GM19035 (cell line): ENCODE results near the gene HNF1B.

ENCODE experiments used
- ATAC-seq: cut with Tn5 transposase; IDR thresholded peaks from one replicate; pipeline ENCODE4 v1.9.1; 2021; ENCODE audit not compliant: unreplicated experiment

HNF1B gene

DNA sequence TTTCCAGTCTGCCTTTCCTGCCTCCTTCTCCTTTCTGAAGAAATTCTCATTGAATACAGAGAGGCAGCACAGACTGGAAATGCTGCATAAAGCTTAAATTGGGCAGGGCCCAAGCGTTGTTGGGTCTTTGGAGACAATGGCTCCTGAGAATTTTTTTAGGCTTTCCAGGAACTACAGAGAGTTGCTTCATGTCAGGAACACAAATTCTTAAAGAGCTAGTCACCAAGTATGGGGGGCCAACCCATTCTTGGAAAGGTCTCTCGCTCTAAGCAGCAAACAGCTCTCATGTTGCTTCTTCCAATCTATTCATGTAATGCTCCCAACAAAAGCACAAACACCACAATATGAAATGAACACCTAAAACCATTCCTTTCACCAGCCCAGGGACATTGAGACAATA, 6.9 kb downstream of the HNF1B start:
- ATAC-seq = no peak

DNA sequence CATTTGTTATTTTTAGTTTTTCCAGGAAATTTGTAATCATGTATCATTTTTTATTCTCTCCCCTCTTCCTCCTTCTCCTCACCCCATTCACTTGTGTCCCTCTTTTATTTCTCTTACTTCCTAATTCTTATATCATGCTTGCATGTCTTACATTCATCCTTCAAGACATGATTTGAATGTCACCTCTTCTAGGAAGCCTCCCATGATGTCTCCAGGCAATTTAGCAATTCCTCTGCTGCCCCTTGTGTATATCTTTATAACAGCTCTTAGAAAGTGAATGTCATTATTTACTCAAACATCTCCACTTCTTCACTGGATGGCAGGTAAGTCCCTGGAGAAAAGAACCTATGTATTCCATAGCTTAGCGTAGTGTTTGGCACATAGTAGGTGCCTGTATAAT, 7.8 kb downstream of the HNF1B start:
- ATAC-seq = no peak

DNA sequence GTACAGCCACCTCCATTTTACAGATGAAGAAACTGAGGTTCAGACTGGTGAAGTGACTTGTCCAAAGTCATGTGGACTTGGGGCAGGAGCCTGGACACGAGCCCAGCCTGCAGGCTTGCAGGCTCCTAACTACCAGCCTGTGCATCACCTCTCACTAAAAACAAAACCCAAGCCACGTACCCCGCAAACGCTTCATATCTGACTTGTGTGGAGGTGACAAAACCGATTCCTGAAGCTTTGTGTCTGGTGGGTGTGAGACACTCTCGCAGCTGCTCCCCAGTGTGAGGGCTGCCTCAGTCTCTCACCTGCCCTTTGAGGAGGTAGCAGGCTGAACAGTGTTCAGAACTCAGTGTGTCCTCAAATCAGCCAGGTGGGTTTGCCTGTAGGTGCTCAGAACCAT, 8.4 kb downstream of the HNF1B start:
- ATAC-seq = no peak

- no peak for ATAC-seq
Observed at GRCh38 chr17:37735165-37735564, 9.7 kb downstream of the HNF1B start.

GRCh38 chr17:37732316-37732715, 12.5 kb downstream of the HNF1B start:
- ATAC-seq = no peak

GRCh38 chr17:37731056-37731455, 13.8 kb downstream of the HNF1B start:
- ATAC-seq = no peak

DNA sequence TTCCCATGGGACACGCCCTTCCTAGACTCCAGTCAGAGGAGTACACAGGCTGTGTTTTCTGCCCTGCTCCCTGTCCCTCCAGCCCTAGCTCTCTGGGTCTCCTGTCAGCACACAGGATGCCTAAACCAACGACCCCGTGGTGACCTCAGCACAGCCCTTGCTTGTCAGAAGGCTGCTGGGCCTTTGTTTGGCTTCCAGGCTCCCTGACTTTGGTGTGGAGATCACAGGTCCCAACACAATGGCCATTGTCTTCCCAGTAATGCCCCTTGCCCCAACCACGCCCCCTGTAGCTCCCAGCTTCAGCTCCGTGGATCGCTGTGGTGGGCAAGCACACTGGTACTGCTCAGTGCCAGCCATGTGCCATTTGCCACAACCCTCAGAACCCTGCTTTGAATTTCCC, 15.0 kb downstream of the HNF1B start:
- no peak for ATAC-seq

GRCh38 chr17:37726891-37727675, 17.8 kb downstream of the HNF1B start:
- ATAC-seq = no peak

DNA sequence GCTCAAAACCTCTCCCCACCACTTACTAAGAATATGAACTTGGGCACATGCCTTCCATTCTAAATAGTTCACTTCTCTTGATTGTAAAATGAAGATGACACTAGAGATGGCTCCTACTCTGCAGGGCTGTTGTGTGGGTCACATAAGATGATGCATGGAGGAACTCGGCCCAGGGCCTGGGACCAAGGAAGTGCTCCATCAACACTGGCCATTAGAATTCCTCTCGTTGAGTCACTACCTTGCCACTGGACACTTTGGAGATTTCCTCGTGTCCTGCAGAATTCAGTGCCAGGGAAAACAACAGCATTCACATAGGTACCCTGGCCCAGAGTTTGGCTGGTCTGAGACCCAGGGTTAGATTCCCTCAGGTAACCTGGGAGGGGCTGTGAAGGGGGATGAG, 18.6 kb downstream of the HNF1B start:
- no peak for ATAC-seq

DNA sequence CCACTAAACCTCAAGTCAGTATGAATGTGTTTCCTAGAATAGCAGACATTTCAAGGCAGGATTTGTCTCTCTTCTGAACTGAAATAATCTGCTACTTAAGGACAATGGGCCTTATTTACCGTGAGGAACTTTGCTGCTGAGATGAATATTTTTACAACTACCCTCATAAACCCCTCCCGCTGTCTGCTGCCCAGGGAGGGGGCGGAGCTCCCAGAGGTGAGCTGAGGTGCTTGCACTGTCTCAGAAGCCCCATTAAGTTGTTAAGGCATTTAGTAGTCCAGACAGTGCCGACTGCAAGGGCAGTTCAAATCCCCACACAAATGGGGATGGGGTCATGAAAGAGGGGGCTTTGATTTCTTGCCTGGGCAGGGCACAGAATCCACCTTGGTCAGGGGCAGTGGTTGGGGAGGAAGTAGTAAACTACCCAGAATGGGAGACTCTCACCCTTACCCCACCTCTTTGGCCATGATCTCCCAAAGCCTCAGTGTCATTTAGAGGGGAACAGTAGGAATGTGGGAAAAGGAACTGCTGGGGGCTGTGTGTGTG, 19.2 kb downstream of the HNF1B start:
- ATAC-seq = no peak

DNA sequence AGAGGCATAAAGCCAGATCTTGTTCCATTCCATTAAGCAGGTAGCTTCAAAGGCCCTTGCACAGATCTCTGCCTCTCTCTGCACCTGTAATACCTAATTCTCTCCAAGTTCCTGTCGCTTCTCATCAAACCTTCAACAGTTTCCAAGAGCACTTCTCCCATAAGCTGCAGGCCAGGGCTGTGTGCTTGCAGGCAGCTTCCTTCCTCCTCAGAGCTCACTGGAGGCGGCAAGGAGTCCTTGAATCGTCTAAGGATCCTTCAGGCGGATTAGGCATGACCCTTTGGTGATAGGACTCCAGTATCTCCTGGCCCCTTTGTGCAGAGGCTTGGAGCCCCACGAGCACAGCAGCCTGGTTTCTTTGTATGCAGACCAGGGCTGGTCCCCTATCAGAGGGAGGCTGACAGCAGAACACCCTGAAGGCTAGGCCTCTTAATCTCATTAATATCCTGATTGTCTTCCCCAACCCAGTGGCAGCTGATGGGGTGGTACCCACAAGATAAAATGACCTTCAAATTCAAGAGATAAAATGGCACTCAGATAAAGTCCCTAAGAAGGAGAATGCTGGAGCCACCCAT, 19.8 kb downstream of the HNF1B start:
- no peak for ATAC-seq

DNA sequence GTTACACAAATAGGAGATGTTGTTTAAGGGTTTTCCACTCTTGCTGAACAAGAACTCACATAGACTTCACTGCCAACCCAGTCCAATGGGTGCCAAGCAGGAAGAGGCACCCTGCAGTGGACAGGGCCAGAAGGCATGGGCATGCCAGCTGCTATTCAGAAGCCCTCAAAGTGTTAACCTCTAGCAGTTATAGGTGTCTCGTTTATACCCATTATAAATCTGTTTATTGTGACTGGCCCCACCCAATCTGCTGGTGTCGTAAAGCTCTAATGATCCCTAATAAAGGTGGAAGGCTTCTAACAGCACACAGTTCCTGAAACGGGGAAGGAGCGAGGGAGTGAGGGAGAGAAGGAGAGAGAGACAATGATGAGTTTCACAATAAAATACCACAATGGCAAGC, 23.9 kb downstream of the HNF1B start:
- ATAC-seq = no peak

- no peak for ATAC-seq
Observed at GRCh38 chr17:37719866-37720265, 25.0 kb downstream of the HNF1B start.

GRCh38 chr17:37718324-37719048, 26.4 kb downstream of the HNF1B start:
- no peak for ATAC-seq

DNA sequence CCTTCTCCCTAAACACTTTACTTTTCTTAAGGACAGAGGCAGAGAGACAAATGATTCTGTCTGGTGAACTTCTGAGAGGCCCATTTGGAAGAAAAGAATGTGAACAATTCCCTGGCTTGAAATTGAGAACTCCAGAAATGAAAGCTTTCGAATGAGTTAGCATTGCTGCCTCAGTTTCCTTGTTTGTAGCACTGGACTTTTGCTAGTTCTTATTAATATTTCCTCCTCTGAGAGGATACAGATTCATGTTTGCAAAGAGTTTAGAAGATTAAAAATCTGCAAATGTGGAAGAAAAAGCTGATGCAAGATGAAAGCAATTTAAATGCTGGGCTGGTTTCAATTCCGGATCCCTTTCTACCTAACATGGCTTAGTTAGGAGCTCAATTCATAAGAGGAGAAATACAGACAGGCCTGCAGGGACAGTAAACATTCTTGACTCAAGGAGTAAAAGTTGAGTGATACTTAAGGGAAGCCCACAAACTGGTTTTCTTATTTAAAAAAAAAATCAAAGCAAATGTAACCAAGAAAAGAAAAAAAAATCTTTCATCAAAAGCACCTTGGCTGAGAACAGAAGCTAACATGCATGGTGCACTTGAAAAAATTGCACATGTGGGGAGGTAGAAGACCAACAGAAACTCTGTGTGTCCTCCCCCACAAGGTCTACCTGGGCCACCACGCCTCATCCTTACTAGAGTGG, 27.1 kb downstream of the HNF1B start:
- ATAC-seq = no peak

DNA sequence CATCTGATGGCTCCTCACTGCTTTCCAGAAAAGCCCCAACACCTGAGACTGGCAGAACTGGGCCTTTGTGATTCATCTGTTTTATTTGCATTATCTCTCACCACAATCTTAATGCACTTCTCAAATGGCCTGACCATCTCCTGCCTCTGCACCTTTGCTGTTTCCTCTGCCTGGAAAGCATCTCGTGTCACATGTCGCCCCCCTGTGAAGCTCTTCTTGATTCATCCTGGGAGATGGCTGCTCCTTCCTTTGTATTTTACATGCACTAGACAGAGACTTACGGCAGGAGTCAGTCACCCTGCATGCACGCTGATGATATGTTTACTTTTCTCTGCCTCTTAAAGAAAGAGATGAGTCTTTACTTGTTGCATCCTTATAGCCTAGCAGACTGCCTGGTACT, 30.0 kb downstream of the HNF1B start:
- ATAC-seq = no peak

GRCh38 chr17:37713624-37714023, 31.2 kb downstream of the HNF1B start:
- no peak for ATAC-seq

GRCh38 chr17:37713028-37713431, 31.8 kb downstream of the HNF1B start:
- no peak for ATAC-seq

- ATAC-seq = no peak
Observed at GRCh38 chr17:37711113-37711512, 33.7 kb downstream of the HNF1B start.

GRCh38 chr17:37710344-37710886, 34.4 kb downstream of the HNF1B start:
- no peak for ATAC-seq

DNA sequence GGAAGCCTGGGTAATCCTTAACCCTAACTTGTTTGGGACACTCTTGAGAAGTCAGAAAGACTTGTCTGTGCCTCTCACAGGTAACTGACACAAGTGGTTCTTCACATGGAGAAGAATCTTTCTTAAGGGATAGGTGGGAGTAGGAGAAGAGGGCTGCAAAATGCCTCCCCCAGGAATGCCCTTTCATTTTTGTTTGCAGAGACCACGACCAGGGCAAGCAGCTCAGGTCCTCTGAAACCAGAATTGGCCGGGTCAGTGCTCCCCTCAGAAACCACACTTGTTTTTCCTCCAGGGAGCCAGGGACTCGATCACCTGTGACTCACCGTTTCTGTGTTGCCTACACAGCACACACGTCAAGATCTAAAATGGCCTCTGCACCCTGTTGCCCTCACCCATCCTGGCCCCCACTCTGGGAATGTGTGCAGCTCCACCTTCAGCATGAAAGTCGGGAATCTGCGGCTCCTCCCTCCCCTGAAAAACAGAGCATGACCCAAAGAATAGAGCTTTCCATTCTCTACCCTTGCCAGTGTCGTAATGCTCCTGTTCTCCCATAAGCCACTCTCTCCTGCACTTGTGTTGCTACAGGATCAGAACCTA, 36.1 kb downstream of the HNF1B start:
- ATAC-seq = no peak
